T-helper 1 cell (primary cell): ENCODE results near the gene MEGF9.
A peak's percentile ranks its signal among the peaks of the same experiment; 100 is the strongest.

ENCODE experiments used
- DNase-seq, 5 donors: peaks; one replicate each; pipeline ENCODE4 v3.0.0-alpha.2; 2012 to 2020

MEGF9 gene

DNA sequence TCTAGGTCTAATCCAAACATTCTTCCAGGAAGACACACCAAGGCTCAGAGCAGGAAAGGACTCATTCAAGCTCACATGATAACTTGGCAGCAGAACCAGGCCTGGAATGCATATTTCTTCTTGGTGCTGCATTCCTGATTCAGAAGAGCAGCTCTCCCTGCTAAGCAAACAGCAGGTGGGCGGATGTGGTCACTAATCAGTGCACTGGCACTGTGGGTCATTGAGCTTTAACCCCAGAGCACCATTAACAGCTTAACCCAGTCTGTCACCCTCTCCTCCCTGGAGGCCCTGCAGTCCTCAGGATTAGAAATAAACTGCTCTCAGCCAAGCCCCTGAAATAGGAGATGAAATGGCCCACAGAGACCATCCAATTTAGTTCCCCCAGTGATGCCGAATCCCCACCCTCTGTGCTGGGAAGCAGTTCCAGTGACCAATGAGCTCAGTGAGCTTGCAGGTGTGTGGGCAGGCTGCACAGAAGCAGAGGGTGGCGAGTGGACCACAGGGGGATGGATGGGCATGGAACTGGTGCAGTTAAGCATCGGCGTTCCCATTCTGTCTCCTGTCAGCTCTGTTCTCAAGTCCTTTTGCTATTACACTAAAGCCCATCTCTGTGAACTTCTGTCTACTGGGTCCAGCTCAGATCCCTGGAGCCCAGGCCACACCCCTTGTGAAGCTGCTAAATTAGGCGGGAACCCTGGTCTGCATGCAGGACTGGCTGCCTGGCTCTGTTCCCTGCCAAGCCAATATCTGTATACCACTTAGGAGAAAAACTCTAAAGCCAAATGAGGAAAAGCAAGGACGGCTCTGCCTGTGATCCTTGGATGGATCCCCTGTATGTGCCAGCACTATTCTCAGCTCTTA, 16.6 kb upstream of the MEGF9 start:
- no peak for DNase-seq

DNA sequence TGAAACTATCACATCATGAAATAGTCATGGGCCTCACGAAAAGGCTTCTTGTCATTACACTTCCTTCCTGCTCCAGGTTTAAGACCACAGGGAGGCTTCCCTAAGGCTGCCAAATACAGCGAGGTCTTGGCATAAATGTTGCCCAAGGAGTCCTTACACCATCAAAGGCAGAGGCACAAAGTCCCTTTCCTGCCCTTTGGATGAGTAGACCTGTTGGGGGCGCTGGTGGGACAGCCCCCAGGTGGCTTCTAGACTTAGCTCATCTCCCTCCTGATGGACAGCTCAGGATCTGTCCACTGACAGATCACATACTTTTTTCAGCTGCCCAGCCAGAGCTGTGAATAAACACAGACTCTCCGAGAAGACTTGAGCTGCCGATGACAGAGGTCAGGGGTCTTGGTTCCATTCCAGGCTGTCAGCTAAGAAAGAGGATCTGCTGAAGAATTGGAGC, 15.5 kb upstream of the MEGF9 start:
- DNase-seq, result no peak

DNA sequence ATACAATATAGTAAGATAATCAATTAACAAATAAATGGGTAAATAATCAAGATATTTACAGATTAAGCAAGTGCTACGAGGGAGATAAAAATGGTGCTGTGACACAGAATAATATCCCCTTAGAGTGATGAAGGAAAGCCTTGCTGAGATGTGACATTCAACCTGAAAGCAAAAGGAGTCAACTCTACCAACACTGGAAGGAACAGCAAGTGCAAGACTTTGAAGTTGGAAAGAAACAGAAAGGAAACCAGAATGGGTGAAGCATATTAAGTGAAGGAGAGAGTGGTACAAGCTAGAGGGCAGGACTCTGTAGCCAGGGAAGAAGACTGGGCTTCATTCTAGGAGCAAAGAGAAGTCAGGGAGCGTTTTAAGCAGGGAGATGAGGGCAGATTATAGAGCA, 12.2 kb upstream of the MEGF9 start:
- DNase-seq, result peak in 1 of 5 donors; percentile 54

DNA sequence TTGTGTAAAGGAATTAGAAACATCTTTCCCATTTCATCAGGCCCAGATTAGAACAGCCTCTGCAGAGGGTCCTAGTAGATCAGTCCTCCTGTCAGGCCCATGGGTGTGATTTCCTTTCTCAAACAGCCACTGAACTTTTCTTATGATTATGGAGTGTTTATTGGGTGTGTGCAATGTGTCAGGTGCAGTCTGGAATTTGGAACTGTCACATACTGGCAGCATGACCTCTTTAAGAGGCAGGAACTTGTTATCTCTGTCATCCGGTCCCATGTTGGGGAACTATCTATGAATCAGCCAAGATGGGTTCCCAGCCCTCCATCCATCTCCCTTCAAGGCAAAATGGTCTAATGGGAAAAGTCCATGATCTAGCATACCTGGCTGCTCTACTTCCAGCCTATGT, 11.6 kb upstream of the MEGF9 start:
- no peak for DNase-seq

DNA sequence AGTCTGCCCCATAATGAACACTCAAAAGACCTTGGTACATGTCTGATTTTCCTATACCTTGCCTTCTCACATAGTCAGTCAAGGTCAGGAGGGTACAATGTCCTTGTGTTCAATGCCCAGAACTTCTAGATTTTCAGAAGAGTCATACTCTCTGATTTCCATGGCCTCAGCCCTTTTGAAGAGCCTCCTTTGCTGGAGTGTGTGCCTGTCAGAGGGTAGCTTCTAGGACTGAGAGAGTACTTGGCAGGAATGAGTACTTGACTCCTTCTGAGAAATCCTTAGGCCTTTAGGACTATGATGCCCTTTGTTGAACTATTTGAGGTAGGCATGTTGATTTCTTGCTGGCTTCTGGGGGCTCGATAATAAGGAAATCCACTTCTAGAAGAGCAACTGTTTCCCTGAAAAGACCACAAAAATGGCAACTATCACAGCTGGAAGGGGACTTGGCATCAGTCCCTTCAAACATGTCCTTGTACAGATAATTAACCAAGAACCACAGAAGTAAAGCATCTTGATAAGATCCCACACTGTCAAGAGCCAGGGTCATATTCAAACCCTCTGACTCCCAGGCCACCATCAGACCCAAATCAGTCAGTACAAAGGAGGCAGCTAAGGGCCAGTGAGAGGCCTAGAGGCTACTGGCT, 10.6 kb upstream of the MEGF9 start:
- DNase-seq, result no peak

DNA sequence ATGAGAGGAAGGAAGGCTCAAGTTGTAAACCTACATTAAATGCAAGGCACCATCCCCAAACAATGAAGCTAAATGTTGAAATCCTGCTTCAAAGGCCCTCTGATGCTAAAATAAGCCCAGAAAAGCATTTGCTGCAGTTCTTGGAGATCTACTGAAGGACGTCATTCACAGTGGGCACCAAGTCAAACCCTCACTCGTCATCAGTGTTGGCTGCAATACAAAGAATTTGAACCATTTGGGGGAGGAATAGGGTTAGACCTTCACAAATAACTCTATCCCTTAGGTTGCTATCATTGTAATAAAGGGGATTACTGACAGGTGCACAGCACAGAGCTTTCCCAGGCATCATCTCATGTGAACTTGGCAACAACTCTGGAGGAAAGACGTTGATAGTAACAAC, 9.3 kb upstream of the MEGF9 start:
- no peak for DNase-seq

DNA sequence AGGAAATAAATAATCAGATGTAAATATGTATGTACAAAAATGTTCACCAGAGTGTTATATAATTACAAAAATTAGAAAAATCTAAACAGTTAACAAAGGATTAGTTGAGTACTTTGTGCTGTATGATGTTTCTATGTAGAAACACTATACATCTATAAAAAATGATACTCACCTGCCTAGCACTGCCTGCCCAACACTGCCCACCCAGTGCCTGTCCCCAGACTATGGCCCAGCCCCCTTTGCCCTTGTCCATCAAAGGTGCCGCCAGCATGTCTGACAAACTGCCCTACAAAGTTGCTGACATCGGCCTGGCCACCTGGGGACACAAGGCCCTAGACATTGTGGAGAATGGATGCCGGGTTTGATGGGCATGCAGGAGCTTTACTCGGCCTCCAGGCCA, 6.1 kb upstream of the MEGF9 start:
- no peak for DNase-seq

DNA sequence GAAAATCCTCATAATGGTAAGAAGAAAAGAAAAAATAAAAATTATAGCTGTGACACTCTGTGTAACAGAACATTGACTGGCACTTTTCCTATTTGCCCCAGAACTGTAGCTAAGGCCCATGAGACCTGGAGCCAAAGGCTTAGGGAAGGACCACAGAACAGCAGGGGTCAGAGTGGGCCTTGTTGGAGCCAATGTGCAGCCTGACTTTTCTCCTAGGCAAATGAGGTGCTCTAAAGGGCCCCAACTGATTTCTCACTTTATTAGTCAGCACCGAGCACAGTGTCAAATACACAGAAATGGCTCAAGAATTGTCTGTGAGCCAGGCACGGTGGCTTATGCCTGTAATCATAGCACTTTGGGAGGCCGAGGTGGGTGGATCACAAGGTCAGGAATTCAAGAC, 4.0 kb upstream of the MEGF9 start:
- DNase-seq, result peak in 1 of 5 donors; percentile 31

DNA sequence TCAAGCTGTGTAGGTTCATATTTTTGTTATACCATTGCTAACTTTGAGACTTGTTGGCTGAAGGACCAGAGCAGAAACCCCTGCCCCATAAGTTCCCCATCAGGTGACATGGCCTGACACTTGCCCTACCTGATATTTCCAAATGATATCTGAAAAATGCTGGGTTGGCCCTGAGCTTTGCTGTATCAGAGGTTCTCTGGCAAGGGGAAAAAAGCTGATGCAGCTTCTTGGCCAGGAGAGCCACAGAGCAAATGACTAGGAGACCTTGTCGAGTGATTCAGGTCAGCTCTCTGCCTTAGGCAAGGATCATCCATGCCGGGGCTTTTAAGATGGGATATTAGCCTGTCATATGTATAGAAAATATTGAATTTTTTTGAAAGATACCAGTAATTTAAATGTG, 2.9 kb upstream of the MEGF9 start:
- DNase-seq, result no peak

DNA sequence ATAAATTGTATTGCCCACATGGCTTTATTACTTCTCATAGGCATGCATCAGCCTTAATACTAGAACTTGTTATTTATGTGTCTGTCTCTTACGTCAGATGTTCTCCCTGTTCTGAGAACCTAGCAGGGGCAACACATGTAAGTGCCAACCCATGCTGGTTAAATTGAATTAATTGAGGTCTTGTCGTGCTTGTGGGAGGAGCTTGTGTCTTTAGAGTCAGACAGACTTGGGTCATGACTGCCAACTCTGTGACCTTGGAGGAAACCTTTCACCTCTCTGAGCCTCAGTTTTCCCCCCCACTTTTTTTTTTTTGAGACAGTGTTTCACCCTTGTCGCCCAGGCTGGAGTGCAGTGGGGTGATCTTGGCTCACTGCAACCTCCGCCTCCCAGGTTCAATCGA, 2.2 kb upstream of the MEGF9 start:
- DNase-seq, result no peak

DNA sequence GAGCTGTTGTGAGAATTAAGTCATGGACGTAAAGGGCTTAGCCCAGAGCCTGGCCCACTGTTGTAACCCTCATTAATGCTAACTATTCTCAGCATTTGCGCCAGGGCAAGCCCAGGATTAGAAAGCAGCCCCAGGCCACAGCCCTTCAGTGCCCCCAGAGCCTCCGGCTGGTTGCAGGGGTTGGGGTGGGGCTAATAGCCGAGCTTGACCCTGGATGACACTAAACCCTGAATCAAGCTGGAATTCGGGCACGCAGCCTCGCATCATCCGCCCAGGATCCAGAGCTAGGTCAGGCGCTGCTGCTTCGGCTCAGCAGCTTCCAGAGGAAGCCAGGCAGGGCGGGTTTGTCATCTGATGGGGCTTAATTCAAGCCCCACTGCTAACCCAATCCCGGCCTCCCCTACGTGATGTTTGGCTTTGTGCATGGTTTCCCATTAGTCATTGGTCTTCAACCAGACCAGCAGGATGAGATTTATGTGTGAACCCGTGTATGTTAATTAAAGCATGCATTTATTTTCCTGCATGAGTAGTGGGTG, 1.2 kb upstream of the MEGF9 start:
- no peak for DNase-seq

DNA sequence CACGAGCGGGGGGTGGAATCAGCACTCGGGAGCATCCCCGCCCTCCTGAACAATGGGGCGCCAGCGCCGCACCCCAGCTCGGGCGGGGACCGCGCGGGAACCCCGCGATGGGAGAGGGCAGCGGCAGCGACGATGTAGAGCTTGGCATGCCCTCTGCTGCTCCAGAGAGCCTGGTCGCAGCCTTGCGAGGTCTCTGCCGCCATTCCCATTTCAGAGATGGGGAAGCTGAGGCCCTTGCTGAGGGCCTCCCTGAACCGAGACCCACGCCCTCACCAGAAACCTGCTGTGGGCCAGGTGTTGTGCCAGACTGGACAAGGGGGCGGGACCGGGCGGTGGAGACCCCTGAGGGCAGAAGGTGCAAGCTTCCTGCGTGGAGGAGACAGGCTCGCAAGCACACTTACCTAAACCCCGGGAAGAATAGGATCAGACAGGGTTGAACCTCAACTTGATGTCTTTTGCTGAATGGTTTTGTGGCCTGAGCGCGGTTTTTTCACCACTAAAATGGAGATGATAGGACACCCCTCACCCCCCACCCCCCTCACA, 647 bp upstream of the MEGF9 start:
- no peak for DNase-seq

DNA sequence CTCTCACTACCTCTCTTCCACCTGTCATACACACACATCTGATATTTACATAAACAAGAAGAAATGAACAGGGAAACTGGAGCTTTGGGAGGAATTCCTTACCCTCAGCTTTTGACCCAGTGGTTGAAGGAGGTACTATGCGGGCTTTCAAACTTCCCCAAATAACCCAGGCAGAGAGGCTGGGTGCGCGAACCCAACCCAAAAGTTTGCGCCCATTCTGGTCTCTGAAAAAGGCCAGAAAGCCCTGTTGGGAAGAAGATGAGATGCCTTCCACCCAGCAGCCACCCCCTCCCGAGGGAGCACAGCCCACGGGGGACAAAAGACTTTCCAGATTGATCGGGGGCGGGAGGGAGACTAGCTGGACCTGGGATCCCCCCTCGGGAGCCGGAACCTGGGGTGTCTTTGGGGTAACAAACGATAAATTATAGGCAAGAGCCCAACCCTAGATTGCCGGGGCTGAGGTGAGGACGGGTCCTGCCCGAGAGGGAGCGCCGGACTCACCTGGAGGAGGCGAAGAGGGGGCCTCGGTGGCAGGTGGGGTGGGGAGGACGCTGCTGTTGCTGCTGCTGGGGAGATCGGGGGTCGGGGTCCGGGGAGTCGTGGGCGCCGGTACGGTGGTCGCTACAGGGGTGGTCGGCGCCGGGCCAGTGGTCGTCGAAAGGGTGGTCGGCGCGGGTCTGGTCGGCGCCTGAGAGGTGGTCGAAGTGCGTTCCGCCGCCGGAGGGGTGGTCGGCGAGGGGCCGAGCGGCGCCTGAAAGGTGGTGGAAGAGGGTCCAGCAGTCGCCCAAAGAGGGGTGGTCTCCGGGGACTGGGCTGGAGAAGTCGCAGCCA, 798 bp downstream of the MEGF9 start:
- no peak for DNase-seq

DNA sequence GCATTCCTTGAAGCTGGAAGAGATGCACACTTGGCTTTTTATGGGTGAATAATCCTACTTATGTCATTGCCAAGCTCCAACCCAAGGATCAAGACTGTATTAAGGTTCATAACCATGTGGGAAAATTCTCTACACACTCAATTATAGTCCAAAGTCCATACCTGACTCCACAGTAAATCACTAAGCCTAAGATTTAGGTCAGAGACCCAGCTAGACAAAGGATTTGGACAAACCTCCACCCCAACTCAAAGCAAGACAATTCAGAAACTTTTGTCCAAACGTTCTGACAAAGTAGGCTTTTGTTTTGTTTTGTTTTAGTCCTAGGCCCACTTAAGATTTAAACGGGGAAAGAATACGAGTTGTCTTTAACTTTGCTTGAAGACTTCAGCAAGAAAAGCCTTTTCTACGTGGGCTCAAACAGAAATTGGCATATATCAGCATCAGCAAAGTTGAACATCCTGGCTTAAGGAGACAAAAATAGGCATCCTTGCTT, 1.7 kb downstream of the MEGF9 start:
- DNase-seq, result no peak

DNA sequence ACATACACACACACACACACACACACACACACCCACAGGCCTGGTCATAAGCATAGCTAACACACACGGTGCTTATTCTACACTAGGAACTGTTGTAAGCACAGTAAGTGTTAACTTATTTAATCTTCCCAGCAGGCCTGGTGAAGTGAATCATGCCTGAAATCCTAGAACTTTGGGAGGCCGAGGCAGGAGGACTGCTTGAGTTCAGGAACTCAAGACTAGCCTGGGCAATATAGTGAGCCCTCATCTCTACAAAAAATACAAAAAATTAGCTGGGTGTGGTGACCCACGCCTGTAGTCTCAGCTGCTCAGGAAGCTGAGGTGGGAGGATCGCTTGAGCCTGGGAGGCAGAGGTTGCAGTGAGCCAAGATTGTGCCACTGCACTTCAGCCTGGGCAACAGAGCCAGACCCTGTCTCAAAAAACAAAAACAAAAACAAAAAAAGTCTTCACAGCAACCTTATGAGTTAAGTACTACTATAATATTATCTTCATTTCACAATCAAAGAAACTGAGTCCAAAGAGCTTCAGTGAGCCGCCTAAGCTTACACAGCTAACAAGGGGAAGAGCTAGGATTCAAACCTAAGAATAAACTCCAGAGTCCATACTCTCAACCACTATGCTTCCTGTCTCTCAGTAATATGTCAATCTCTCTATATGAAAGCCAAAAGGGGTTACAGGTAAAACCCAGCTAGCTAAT, 2.3 kb downstream of the MEGF9 start:
- DNase-seq, result peak in 1 of 5 donors; percentile 20

DNA sequence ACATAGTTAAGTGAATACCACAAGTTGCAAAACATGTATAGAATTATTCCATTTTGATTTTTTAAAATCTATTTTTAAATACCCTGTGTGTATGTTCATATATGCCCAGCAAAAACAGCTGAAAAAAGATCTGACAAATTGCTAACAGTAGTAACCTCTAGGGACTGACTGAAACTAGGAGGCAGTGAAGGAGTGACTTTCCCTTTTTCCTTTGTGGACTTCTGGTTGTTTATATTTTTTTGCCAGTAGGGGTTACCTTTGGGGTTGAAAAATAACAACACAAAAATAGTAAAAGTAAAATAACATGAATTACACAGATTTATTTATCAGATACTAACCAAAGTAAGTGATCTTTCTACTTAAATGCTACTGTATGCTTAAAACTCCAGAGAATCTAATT, 2.9 kb downstream of the MEGF9 start:
- DNase-seq, result no peak

DNA sequence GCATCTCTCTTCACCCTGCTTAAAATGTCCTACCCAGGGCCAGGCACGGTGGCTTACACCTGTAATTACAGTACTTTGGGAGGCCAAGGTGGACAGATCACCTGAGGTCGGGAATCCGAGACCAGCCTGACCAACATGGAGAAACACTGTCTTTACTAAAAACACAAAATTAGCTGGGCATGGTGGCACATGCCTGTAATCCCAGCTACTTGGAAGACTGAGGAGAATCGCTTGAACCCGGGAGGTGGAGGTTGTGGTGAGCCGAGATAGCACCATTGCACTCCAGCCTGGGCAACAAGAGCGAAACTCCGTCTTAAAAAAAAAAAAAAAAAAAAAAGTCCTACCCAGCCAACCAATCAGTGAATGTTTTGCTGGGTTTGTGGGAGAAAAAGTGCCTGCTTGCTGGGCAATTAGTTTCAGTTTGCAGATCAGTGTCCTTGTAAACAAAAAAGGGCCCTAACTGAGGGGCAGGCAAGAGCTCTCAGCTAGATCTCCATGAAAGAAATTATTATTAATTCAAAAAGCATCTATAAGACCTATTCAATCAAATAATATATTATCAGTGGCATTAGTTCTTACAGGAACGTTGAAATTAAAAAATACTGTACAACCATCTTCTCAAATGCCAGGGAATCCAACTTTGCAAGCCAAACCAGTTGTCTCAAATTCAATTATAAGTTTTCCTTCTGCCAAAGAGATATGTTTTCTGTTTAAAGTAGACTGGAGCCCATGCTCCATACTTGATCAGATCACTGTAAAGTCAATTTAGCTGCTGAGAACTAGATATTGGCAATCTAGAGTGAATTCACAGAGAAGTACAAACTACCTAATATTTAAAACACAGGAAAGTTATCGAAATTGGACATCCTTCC, 3.9 kb downstream of the MEGF9 start:
- peak in 3 of 5 donors; percentile 11 to 61 (median 18) for DNase-seq

DNA sequence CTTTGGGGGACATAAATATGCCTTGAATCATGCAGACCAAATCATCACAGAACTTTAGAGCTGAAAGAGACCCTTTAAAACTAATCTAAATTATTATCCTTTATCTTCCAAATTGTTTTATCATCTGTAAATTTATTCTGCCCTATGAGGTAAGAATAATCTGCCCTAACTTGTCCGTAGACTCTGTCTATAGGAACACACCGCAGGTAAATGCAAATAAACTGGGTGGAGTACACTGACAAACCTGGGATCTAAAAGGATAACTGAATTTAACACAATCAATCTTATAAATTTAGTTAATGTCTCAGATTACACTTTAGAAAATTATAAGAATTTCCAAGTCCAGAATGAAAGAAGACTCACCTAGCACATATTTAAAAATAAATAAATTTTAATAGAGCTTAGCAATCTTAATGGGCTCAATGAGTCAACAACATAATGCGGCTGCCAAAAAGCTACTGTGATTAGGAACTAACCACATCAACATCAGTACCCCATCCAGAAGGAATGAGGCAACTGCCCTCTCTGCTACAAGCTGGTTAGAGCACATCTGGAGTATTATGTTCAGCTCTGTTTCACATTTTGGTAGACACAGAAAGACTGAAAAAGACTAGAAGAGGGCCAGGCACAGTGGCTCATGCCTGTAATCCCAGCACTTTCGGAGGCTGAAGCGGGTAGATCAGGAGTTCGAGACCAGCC, 5.6 kb downstream of the MEGF9 start:
- no peak for DNase-seq

DNA sequence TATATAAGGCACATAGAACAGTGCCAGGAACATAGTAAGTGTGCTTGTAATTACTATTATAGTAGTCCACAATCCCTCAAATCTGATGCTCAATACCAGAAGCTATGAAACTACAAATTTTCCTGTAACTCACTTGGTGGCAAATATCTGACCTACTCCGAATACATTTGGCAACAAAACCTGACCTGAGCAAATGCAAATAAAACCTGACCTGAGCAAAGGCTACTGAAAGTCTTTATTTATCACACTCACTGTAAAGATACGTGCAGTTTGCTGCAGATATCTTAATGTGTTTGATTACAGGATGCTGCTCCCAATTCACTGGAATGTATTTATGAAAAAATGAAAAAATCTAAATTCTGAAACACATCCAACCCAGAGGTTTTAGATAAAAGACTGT, 7.1 kb downstream of the MEGF9 start:
- no peak for DNase-seq

DNA sequence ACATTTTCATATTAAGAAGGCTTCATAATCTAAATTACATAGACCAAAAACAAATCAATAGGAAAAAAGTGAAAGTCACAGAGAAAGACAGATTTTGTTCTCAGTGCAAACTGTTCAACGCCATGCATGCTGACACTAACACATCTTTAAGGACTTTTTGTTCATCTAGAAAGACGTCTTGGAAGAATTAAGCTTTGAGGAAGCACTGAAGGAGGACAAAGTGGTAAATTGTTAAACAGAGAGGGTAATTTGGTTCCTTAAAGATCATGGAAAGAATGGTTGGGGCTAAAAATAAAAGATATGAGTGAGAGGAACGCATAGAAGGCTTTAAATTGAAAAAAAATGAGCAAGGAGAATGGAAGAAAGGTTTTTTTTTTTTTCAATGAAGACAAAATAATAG, 9.1 kb downstream of the MEGF9 start:
- DNase-seq, result no peak
